Measurements from ENCODE around the gene KIAA0753.

- no peak for TF ChIP-seq CTCF (IDR thresholded peaks at IDR 0.05)
- no peak for TF ChIP-seq EP300 (IDR thresholded peaks at IDR 0.05; ENCODE audit: borderline replicate concordance in 1 of 2, low read depth in 1 of 2, low read length in 1 of 2)
These were observed 34.8 kb upstream of the KIAA0753 start for GRCh38 chr17:6675201-6675825.

Data from SK-N-SH (cell line).